Measurements from ENCODE around the gene COL19A1. TPM values are rescaled to one million over a fixed set of nuclear protein-coding genes. Genes with fewer than 3 reads are reported as not detected.
"Not testable (repeated sequence)": the region's sequence is repeated elsewhere in the genome, so short reads cannot be mapped to it uniquely, and the experiment has no call there.

Gene COL19A1
- total RNA-seq = not detected

GRCh38 chr6:69866351-69866769 lies at the start of gene COL19A1:
Gene COL19A1 (plus strand): TSS chr6:69866556. CDS start chr6:69879568, 13,012 bp downstream.
- peak; percentile 43 for ATAC-seq
- no peaks in the 10 kb centered on the region for H3K9me3 Mint-ChIP-seq (ENCODE audit: insufficient read depth)
- DNase-seq = peak; percentile 37
- H3K4me1 Mint-ChIP-seq (ENCODE audit: low read depth) = peaks cover 15% of the 10 kb centered on the region
- H3K27me3 Mint-ChIP-seq (ENCODE audit: low read depth) = peaks cover 47% of the 10 kb centered on the region
- peak within 1 kb of the TSS; percentile 64 for H3K4me3 Mint-ChIP-seq
- H3K36me3 Mint-ChIP-seq (ENCODE audit: low read depth) = no peaks in the 10 kb centered on the region
- ChIA-PET POLR2A (no interaction called here), CTCF (interaction anchor here (1.1 to 2.0 kb wide), 9 partner anchors 10 to 242 kb away, joined by 3 to 5 read pairs (median 4); no protein-coding TSS in a partner anchor)
- no peak within 1 kb of the TSS for H3K27ac Mint-ChIP-seq

- CTCF ChIA-PET = interaction anchor here (1.6 to 6.2 kb wide), 2 partner anchors 17 to 33 kb away, joined by 3 to 132 read pairs; partner anchors contain the start of gene LMBRD1
- DNase-seq = peak; percentile 54
- Mint-ChIP-seq H3K4me1 (ENCODE audit: low read depth) (peaks cover 53% of the 10 kb centered on the region), H3K9me3 (ENCODE audit: insufficient read depth) (peaks cover 5% of the 10 kb centered on the region), H3K4me3 (peak overlapping the region; percentile 73), H3K27me3 (ENCODE audit: low read depth) (no peaks in the 10 kb centered on the region), H3K36me3 (ENCODE audit: low read depth) (peaks cover 7% of the 10 kb centered on the region), H3K27ac (peak overlapping the region; percentile 90)
- peak; percentile 37 for ATAC-seq
- POLR2A ChIA-PET = interaction anchor here (0.7 to 2.1 kb wide), 3 partner anchors 17 to 1001 kb away, joined by 3 to 12 read pairs (median 6); partner anchors contain the start of gene LMBRD1
These were observed 49.8 kb upstream of the COL19A1 start for GRCh38 chr6:69816569-69816968.

- Mint-ChIP-seq H3K27ac (no peak overlapping the region), H3K4me3 (no peak overlapping the region), H3K9me3 (ENCODE audit: insufficient read depth) (peaks cover 5% of the 10 kb centered on the region), H3K4me1 (ENCODE audit: low read depth) (peaks cover 47% of the 10 kb centered on the region), H3K27me3 (ENCODE audit: low read depth) (no peaks in the 10 kb centered on the region), H3K36me3 (ENCODE audit: low read depth) (peaks cover 5% of the 10 kb centered on the region)
- ChIA-PET CTCF (interaction anchor here (1.6 to 6.2 kb wide), 2 partner anchors 18 to 34 kb away, joined by 3 to 132 read pairs; partner anchors contain the start of gene LMBRD1), POLR2A (interaction anchor here (2.1 kb wide), 1 partner anchor 21 kb away, joined by 12 read pairs; the partner anchor contains the start of gene LMBRD1)
- DNase-seq (no peak), ATAC-seq (no peak)
These were observed 49.0 kb upstream of the COL19A1 start for GRCh38 chr6:69817358-69817757.

- Mint-ChIP-seq H3K27me3 (ENCODE audit: low read depth) (no peaks in the 10 kb centered on the region), H3K4me3 (no peak overlapping the region), H3K27ac (no peak overlapping the region), H3K9me3 (ENCODE audit: insufficient read depth) (no peaks in the 10 kb centered on the region), H3K4me1 (ENCODE audit: low read depth) (peaks cover 38% of the 10 kb centered on the region), H3K36me3 (ENCODE audit: low read depth) (no peaks in the 10 kb centered on the region)
- ATAC-seq (no peak), DNase-seq (no peak)
- CTCF ChIA-PET = interaction anchor here (2.5 kb wide), 1 partner anchor 22 kb away, joined by 11 read pairs; the partner anchor contains the start of gene LMBRD1
- POLR2A ChIA-PET = no interaction called here
These were observed 48.0 kb upstream of the COL19A1 start for GRCh38 chr6:69818223-69818930.

GRCh38 chr6:69819138-69819537 lies 47.2 kb upstream of the COL19A1 start:
- ChIA-PET POLR2A (interaction anchor here (0.7 kb wide), 1 partner anchor 17 kb away, joined by 3 read pairs; no protein-coding TSS in a partner anchor), CTCF (interaction anchor here (2.5 kb wide), 1 partner anchor 22 kb away, joined by 11 read pairs; the partner anchor contains the start of gene LMBRD1)
- no peaks in the 10 kb centered on the region for H3K9me3 Mint-ChIP-seq (ENCODE audit: insufficient read depth)
- no peaks in the 10 kb centered on the region for H3K27me3 Mint-ChIP-seq (ENCODE audit: low read depth)
- DNase-seq (no peak), ATAC-seq (no peak)
- H3K36me3 Mint-ChIP-seq (ENCODE audit: low read depth) = no peaks in the 10 kb centered on the region
- peaks cover 31% of the 10 kb centered on the region for H3K4me1 Mint-ChIP-seq (ENCODE audit: low read depth)
- H3K27ac Mint-ChIP-seq = no peak overlapping the region
- no peak overlapping the region for H3K4me3 Mint-ChIP-seq

GRCh38 chr6:69820018-69820417 lies 46.3 kb upstream of the COL19A1 start:
- POLR2A ChIA-PET = interaction anchor here (0.7 kb wide), 2 partner anchors 14 to 18 kb away, joined by 3 read pairs; no protein-coding TSS in a partner anchor
- ATAC-seq (no peak), DNase-seq (no peak)
- Mint-ChIP-seq H3K4me1 (ENCODE audit: low read depth) (peaks cover 25% of the 10 kb centered on the region), H3K36me3 (ENCODE audit: low read depth) (no peaks in the 10 kb centered on the region), H3K9me3 (ENCODE audit: insufficient read depth) (no peaks in the 10 kb centered on the region), H3K27me3 (ENCODE audit: low read depth) (no peaks in the 10 kb centered on the region), H3K4me3 (no peak overlapping the region), H3K27ac (no peak overlapping the region)
- CTCF ChIA-PET = interaction anchor here (0.6 to 2.5 kb wide), 2 partner anchors 23 to 29 kb away, joined by 3 to 11 read pairs; partner anchors contain the start of gene LMBRD1

GRCh38 chr6:69820438-69820837 lies 45.9 kb upstream of the COL19A1 start:
- CTCF ChIA-PET = interaction anchor here (2.5 kb wide), 1 partner anchor 24 kb away, joined by 11 read pairs; the partner anchor contains the start of gene LMBRD1
- DNase-seq (no peak), ATAC-seq (no peak)
- POLR2A ChIA-PET = interaction anchor here (0.7 kb wide), 1 partner anchor 15 kb away, joined by 3 read pairs; no protein-coding TSS in a partner anchor
- peaks cover 21% of the 10 kb centered on the region for H3K4me1 Mint-ChIP-seq (ENCODE audit: low read depth)
- H3K27me3 Mint-ChIP-seq (ENCODE audit: low read depth) = no peaks in the 10 kb centered on the region
- no peak overlapping the region for H3K27ac Mint-ChIP-seq
- no peaks in the 10 kb centered on the region for H3K9me3 Mint-ChIP-seq (ENCODE audit: insufficient read depth)
- no peak overlapping the region for H3K4me3 Mint-ChIP-seq
- H3K36me3 Mint-ChIP-seq (ENCODE audit: low read depth) = no peaks in the 10 kb centered on the region

GRCh38 chr6:69824355-69824754 lies 42.0 kb upstream of the COL19A1 start:
- H3K36me3 Mint-ChIP-seq (ENCODE audit: low read depth); H3K4me3 Mint-ChIP-seq; DNase-seq; H3K27ac Mint-ChIP-seq; H3K27me3 Mint-ChIP-seq (ENCODE audit: low read depth); H3K9me3 Mint-ChIP-seq (ENCODE audit: insufficient read depth); POLR2A ChIA-PET; H3K4me1 Mint-ChIP-seq (ENCODE audit: low read depth); ATAC-seq; CTCF ChIA-PET: not testable (repeated sequence)

- POLR2A ChIA-PET = no interaction called here
- H3K27me3 Mint-ChIP-seq (ENCODE audit: low read depth) = peaks cover 8% of the 10 kb centered on the region
- H3K36me3 Mint-ChIP-seq (ENCODE audit: low read depth) = no peaks in the 10 kb centered on the region
- DNase-seq = no peak
- no peak for ATAC-seq
- H3K4me1 Mint-ChIP-seq (ENCODE audit: low read depth) = no peaks in the 10 kb centered on the region
- no peak overlapping the region for H3K4me3 Mint-ChIP-seq
- H3K27ac Mint-ChIP-seq = no peak overlapping the region
- CTCF ChIA-PET = no interaction called here
- H3K9me3 Mint-ChIP-seq (ENCODE audit: insufficient read depth) = no peaks in the 10 kb centered on the region
These were observed 40.5 kb upstream of the COL19A1 start for GRCh38 chr6:69825904-69826303.

- Mint-ChIP-seq H3K27ac (no peak overlapping the region), H3K9me3 (ENCODE audit: insufficient read depth) (no peaks in the 10 kb centered on the region), H3K4me3 (no peak overlapping the region), H3K27me3 (ENCODE audit: low read depth) (peaks cover 8% of the 10 kb centered on the region), H3K36me3 (ENCODE audit: low read depth) (no peaks in the 10 kb centered on the region), H3K4me1 (ENCODE audit: low read depth) (no peaks in the 10 kb centered on the region)
- DNase-seq = no peak
- ATAC-seq = no peak
- CTCF ChIA-PET = no interaction called here
- POLR2A ChIA-PET = no interaction called here
These were observed 39.0 kb upstream of the COL19A1 start for GRCh38 chr6:69827276-69827893.

- no peak overlapping the region for H3K4me3 Mint-ChIP-seq
These were observed 33.8 kb upstream of the COL19A1 start for GRCh38 chr6:69832558-69832957.

More at GRCh38 chr6:69832558-69832957, 33.8 kb upstream of the COL19A1 start:
- ChIA-PET CTCF (no interaction called here), POLR2A (no interaction called here)
- Mint-ChIP-seq H3K36me3 (ENCODE audit: low read depth) (no peaks in the 10 kb centered on the region), H3K27me3 (ENCODE audit: low read depth) (peaks cover 16% of the 10 kb centered on the region), H3K4me1 (ENCODE audit: low read depth) (no peaks in the 10 kb centered on the region), H3K9me3 (ENCODE audit: insufficient read depth) (no peaks in the 10 kb centered on the region), H3K27ac (no peak overlapping the region)
- no peak for DNase-seq
- ATAC-seq = no peak
